Measurements from ENCODE around the gene PIK3CG. TPM values are rescaled to one million over a fixed set of nuclear protein-coding genes. Genes with fewer than 3 reads are reported as not detected.
"Not testable (repeated sequence)": the region's sequence is repeated elsewhere in the genome, so short reads cannot be mapped to it uniquely, and the experiment has no call there.

The PIK3CG gene
- polyA plus RNA-seq, 1 donor: 2.7 TPM

DNA sequence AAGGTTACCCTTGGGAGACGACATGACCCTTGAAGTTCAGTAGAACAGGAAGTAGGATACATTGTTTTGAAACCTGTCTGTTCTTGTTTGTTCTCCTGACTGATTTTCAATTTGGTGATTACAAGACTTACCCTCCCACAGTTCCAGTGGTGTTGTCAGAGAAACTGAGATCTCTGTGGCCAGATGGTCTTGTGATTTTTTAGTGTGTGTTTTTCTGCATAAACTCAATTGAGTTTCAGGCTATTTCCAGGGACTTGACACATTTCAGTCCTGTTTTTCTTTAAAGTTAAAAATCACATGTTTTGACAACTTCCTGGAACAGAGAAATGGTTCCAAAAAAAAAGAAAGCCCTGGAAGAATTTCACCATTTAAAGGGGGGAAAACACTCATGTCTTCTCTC is 22.3 kb downstream of the PIK3CG start:
- H3K9me3 ChIP-seq (ENCODE audit: control insufficient read depth, low read depth, low read length): no peaks in the 10 kb centered on the region
- H3K27ac ChIP-seq (ENCODE audit: low read length): no peak overlapping the region
- H3K4me1 ChIP-seq (ENCODE audit: control insufficient read depth, insufficient read depth, low read length): no peaks in the 10 kb centered on the region
- no CpG with 5 or more reads among the region's 1 CpG for WGBS (ENCODE audit: insufficient coverage, low lambda C conversion rate)
- no peak overlapping the region for H3K4me3 ChIP-seq (ENCODE audit: low read length)
- DNase-seq: no peak
- H3K36me3 ChIP-seq (ENCODE audit: control insufficient read depth, insufficient read depth, low read length): no peaks in the 10 kb centered on the region
- H3K27me3 ChIP-seq (ENCODE audit: control insufficient read depth, insufficient read depth, low read length): no peaks in the 10 kb centered on the region

DNA sequence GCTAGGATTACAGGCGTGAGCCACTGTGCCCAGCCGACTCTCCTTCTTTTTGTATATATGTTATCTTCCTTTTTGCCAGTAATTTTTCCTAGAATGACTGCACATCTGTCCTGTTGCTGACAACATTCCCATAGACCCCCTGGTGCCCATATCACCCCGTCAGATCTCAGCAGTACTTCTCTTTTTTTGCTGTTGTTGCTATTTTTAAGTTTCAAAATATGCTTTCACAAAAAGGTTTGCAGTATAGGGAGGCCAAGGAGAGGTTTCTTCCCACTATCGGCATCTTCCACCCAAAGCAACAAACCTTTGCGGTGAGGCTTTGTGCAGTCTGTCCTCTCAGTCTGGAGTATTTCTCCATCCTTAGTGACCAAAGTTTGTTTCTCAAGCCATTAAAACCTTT is 23.1 kb downstream of the PIK3CG start:
- no peak for DNase-seq
- Histone ChIP-seq H3K9me3 (ENCODE audit: control insufficient read depth, low read depth, low read length) (no peaks in the 10 kb centered on the region), H3K4me1 (ENCODE audit: control insufficient read depth, insufficient read depth, low read length) (no peaks in the 10 kb centered on the region), H3K36me3 (ENCODE audit: control insufficient read depth, insufficient read depth, low read length) (no peaks in the 10 kb centered on the region), H3K27ac (ENCODE audit: low read length) (no peak overlapping the region), H3K27me3 (ENCODE audit: control insufficient read depth, insufficient read depth, low read length) (no peaks in the 10 kb centered on the region), H3K4me3 (ENCODE audit: low read length) (no peak overlapping the region)
- WGBS (ENCODE audit: insufficient coverage, low lambda C conversion rate): 100% methylated on average over 2 of the region's 5 CpGs

DNA sequence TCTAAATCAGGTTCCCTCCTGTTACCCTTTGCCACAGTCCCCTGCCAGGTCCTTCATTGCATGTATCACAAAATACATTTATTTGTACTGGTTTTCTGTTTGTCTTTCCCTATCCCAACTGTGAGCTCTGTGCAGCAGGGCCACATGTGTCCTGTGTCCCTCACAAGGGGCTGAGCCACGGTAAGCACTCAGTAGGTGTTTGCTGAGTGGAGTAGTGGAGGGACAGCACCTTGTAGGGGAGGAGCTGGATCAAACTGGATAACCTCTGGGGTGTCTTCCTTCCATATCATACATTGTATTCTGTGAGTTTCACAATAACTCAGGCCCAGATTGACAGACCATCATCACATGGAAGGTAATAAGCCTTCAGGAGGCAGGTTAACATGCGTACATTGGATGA is 25.9 kb downstream of the PIK3CG start:
- no peak for DNase-seq
- no peak overlapping the region for H3K27ac ChIP-seq (ENCODE audit: low read length)
- WGBS (ENCODE audit: insufficient coverage, low lambda C conversion rate): no CpG with 5 or more reads among the region's 2 CpGs
- no peaks in the 10 kb centered on the region for H3K4me1 ChIP-seq (ENCODE audit: control insufficient read depth, insufficient read depth, low read length)
- no peaks in the 10 kb centered on the region for H3K9me3 ChIP-seq (ENCODE audit: control insufficient read depth, low read depth, low read length)
- H3K27me3 ChIP-seq (ENCODE audit: control insufficient read depth, insufficient read depth, low read length): no peaks in the 10 kb centered on the region
- no peaks in the 10 kb centered on the region for H3K36me3 ChIP-seq (ENCODE audit: control insufficient read depth, insufficient read depth, low read length)
- H3K4me3 ChIP-seq (ENCODE audit: low read length): no peak overlapping the region

DNA sequence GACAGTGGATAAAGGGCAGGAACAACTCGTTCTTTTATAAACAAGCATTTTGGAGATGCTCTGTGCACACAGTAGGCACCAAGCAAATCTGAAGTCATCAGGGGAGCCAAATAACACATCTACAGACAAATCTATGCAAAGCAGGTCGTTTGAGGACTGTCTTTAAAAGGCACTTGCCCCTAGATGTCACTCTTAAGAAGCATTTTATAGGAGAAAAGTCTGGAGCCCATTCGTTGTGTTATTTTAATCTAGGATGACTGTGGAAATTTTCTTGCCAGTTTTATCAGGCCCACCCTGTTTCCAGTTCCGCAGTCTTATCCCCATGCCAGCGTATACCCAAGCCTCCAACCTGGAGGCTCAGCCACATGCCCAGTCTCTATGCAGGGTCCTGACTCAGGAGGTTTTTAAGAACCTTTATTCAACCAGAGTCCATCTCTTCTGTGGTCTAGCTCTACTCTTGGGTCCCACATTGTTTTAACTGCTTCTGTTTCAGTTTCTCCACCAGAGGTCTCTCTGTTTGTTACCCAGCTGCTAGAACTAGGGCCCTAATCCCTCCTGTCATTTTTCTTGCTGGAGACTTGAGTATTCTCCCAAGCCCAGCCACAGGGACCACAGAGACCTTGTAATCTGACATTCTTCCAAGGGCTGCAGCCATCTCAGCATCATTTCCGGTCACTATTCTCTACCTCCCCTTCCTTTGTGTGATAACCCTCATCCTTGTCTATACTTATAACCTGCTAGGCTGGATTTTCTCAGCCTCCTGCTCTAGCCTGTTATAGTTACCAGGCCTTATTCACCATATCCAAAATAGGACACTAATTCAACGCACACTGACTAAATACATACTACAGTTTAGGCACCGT is 26.7 kb downstream of the PIK3CG start:
- H3K27ac ChIP-seq (ENCODE audit: low read length): no peak overlapping the region
- no peaks in the 10 kb centered on the region for H3K4me1 ChIP-seq (ENCODE audit: control insufficient read depth, insufficient read depth, low read length)
- no peak for DNase-seq
- no peaks in the 10 kb centered on the region for H3K9me3 ChIP-seq (ENCODE audit: control insufficient read depth, low read depth, low read length)
- WGBS (ENCODE audit: insufficient coverage, low lambda C conversion rate): 75% methylated on average over 3 of the region's 8 CpGs
- no peak overlapping the region for H3K4me3 ChIP-seq (ENCODE audit: low read length)
- H3K27me3 ChIP-seq (ENCODE audit: control insufficient read depth, insufficient read depth, low read length): no peaks in the 10 kb centered on the region
- H3K36me3 ChIP-seq (ENCODE audit: control insufficient read depth, insufficient read depth, low read length): no peaks in the 10 kb centered on the region

- no peak for DNase-seq
- no peaks in the 10 kb centered on the region for H3K36me3 ChIP-seq (ENCODE audit: control insufficient read depth, insufficient read depth, low read length)
- no peaks in the 10 kb centered on the region for H3K27me3 ChIP-seq (ENCODE audit: control insufficient read depth, insufficient read depth, low read length)
- WGBS (ENCODE audit: insufficient coverage, low lambda C conversion rate): no CpG with 5 or more reads among the region's 2 CpGs
- H3K9me3 ChIP-seq (ENCODE audit: control insufficient read depth, low read depth, low read length): no peaks in the 10 kb centered on the region
- no peak overlapping the region for H3K4me3 ChIP-seq (ENCODE audit: low read length)
- H3K4me1 ChIP-seq (ENCODE audit: control insufficient read depth, insufficient read depth, low read length): no peaks in the 10 kb centered on the region
- no peak overlapping the region for H3K27ac ChIP-seq (ENCODE audit: low read length)
Measured at GRCh38 chr7:106893591-106893990, 28.5 kb downstream of the PIK3CG start.

DNA sequence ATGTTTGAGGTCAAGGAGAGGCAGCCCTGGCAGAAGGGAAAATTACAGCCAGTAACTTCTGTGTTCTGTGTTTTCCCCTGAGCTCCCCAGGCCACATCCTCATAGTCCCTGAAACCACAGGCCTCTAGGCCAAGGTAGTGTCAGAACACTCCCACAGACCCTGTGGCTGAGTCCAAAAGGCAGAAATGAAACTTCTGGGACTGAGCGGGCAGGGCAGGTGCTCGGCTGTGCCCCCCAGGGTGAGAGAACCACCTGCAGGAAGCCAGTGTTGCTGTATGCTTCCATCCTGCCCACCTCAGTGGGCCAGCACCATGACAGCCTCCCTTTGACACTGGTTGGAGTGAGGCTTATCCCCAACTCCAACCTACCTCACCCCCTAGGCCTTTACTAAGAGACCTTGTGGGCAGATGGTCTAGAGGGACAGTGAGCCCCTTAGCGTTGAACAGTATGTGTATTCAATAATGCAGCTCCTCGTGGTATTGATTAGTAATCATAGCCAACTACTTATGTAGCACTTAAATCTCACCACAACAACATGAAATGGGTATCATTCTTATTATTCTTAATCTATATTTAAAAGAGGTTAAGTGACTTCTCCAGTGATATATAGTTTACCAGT is 30.3 kb downstream of the PIK3CG start:
- DNase-seq: no peak
- no peaks in the 10 kb centered on the region for H3K27me3 ChIP-seq (ENCODE audit: control insufficient read depth, insufficient read depth, low read length)
- no peak overlapping the region for H3K4me3 ChIP-seq (ENCODE audit: low read length)
- no peaks in the 10 kb centered on the region for H3K9me3 ChIP-seq (ENCODE audit: control insufficient read depth, low read depth, low read length)
- no peak overlapping the region for H3K27ac ChIP-seq (ENCODE audit: low read length)
- H3K4me1 ChIP-seq (ENCODE audit: control insufficient read depth, insufficient read depth, low read length): no peaks in the 10 kb centered on the region
- H3K36me3 ChIP-seq (ENCODE audit: control insufficient read depth, insufficient read depth, low read length): no peaks in the 10 kb centered on the region
- WGBS (ENCODE audit: insufficient coverage, low lambda C conversion rate): no CpG with 5 or more reads among the region's 4 CpGs

DNA sequence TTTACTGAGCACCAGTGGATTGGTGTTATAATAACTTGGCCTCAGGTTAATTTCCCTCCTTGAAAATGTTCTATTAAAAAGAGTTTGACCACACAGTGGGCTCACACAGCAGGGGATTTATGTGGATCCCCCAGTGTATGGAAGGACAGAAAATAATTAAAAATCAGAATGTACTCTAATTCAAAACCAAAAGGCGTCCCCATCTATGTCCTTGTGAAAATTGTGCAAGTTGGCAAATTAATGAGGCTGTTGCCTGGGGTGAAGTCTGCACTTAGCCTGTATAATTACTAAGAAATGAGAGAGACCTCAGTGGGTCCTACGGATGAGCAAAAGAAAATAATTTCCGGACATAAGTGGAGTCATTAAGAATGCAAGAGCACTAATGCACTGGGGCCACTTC is 31.1 kb downstream of the PIK3CG start:
- Histone ChIP-seq H3K4me3 (ENCODE audit: low read length) (no peak overlapping the region), H3K36me3 (ENCODE audit: control insufficient read depth, insufficient read depth, low read length) (no peaks in the 10 kb centered on the region), H3K9me3 (ENCODE audit: control insufficient read depth, low read depth, low read length) (no peaks in the 10 kb centered on the region), H3K27me3 (ENCODE audit: control insufficient read depth, insufficient read depth, low read length) (no peaks in the 10 kb centered on the region), H3K4me1 (ENCODE audit: control insufficient read depth, insufficient read depth, low read length) (no peaks in the 10 kb centered on the region), H3K27ac (ENCODE audit: low read length) (no peak overlapping the region)
- no CpG with 5 or more reads among the region's 3 CpGs for WGBS (ENCODE audit: insufficient coverage, low lambda C conversion rate)
- no peak for DNase-seq

DNA sequence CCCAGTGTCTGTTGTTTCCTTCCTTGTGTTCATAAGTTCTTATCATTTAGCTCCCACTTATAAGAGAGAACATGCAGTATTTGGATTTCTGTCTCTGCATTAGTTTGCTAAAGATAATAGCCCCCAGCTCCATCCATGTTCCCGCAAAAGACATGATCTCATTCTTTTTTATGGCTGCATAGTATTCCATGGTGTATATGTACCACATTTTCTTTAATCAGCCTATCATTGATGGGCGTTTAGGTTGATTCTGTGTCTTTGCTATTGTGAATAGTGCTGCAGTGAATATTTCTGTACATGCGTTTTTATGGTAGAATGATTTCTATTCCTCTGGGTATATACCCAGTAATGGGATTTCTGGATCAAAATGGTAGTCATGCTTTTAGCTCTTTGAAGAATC is 32.5 kb downstream of the PIK3CG start:
- DNase-seq; H3K27me3 ChIP-seq (ENCODE audit: control insufficient read depth, insufficient read depth, low read length); H3K4me1 ChIP-seq (ENCODE audit: control insufficient read depth, insufficient read depth, low read length); H3K9me3 ChIP-seq (ENCODE audit: control insufficient read depth, low read depth, low read length); H3K4me3 ChIP-seq (ENCODE audit: low read length); H3K27ac ChIP-seq (ENCODE audit: low read length); H3K36me3 ChIP-seq (ENCODE audit: control insufficient read depth, insufficient read depth, low read length): not testable (repeated sequence)
- no CpG with 5 or more reads among the region's 3 CpGs for WGBS (ENCODE audit: insufficient coverage, low lambda C conversion rate)

DNA sequence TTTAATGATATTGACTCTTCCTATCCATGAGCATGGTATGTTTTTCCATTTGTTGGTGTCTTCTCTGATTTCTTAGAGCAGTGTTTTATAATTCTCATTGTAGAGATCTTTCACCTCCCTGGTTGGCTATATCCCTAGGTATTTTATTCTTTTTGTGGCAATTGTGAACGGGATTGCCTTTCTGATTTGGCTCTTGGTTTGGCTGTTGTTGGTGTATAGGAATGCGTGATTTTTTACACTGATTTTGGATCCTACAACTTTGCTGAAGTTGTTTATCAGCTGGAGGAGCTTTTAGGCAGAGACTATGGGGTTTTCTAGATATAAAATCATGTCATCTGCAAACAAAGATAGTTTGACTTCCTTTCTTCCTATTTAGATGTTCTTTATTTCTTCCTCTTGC is 33.9 kb downstream of the PIK3CG start:
- WGBS (ENCODE audit: insufficient coverage, low lambda C conversion rate): no CpG with 5 or more reads among the region's 2 CpGs
- H3K4me1 ChIP-seq (ENCODE audit: control insufficient read depth, insufficient read depth, low read length); DNase-seq; H3K27ac ChIP-seq (ENCODE audit: low read length); H3K9me3 ChIP-seq (ENCODE audit: control insufficient read depth, low read depth, low read length); H3K36me3 ChIP-seq (ENCODE audit: control insufficient read depth, insufficient read depth, low read length); H3K4me3 ChIP-seq (ENCODE audit: low read length); H3K27me3 ChIP-seq (ENCODE audit: control insufficient read depth, insufficient read depth, low read length): not testable (repeated sequence)

GRCh38 chr7:106901828-106902441 is 36.9 kb downstream of the PIK3CG start:
- no CpG with 5 or more reads among the region's 4 CpGs for WGBS (ENCODE audit: insufficient coverage, low lambda C conversion rate)
- H3K36me3 ChIP-seq (ENCODE audit: control insufficient read depth, insufficient read depth, low read length): no peaks in the 10 kb centered on the region
- no peaks in the 10 kb centered on the region for H3K9me3 ChIP-seq (ENCODE audit: control insufficient read depth, low read depth, low read length)
- no peak overlapping the region for H3K4me3 ChIP-seq (ENCODE audit: low read length)
- H3K27ac ChIP-seq (ENCODE audit: low read length): no peak overlapping the region
- no peaks in the 10 kb centered on the region for H3K27me3 ChIP-seq (ENCODE audit: control insufficient read depth, insufficient read depth, low read length)
- peak in 1 of 2 donors; percentile 6 for DNase-seq
- H3K4me1 ChIP-seq (ENCODE audit: control insufficient read depth, insufficient read depth, low read length): no peaks in the 10 kb centered on the region

Measured in large intestine (tissue), 3 donors.